ENCODE measurements around the gene RPS19BP1. TPM values are rescaled to one million over a fixed set of nuclear protein-coding genes. Genes with fewer than 3 reads are reported as not detected.
A peak's percentile ranks its signal among the peaks of the same experiment; 100 is the strongest.

The RPS19BP1 gene
- polyA plus RNA-seq, 2 of the 4 experiments (the other 2 are of a cell fraction), result 51.1 to 74.0 TPM

DNA sequence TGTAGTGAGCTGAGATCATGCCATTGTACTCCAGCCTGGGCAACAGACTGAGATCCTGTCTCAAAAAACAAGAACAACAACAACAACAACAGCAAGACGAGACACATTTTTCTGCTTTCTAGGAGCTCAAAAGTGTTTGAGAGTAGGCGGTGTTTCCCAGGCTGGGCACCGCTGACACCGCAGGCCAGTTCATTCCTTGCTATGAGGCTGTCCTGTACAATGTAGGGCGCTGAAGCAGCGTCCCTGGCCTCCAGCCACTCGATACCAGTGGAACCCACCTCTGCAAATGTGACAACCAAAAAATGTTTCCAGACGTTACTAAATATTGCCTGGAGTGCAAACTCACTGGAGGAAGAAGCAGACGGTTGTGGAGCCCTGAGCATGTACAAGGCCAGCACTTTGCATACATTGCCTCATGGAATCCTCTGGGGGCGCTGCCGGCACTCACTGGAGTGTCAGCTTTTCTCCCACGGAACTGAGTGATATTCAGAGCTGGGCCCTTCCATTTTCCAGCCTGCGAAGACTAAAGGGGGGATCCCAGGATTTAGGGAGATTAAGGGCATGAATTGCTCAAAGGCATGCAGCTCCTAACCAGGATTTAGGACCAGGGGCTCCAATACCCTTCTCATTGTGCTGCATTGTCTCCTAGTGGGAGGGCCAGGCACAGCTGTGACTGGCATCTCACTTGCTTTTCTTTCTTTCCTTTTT lies 36.3 kb downstream of the RPS19BP1 start:
- ATAC-seq, result peak; percentile 90 to 93
- Histone ChIP-seq H3K9me3 (no peaks in the 10 kb centered on the region), H3K27ac (no peak overlapping the region), H3K4me2 (no peak overlapping the region), H3K4me3 (no peak overlapping the region), H3K4me1 (peaks cover under 1% of the 10 kb centered on the region; the same call in 1 of the 3 replicates)
- ChIA-PET POLR2A (interaction anchor here (0.7 to 1.4 kb wide), 3 partner anchors 22 to 851 kb away, joined by 3 to 6 read pairs (median 3); partner anchors contain the start of gene ATF4), CTCF (interaction anchor here (0.6 to 4.4 kb wide), 18 partner anchors 9 to 544 kb away, joined by 3 to 35 read pairs (median 4); no protein-coding TSS in a partner anchor)
- FAIRE-seq, result no peak
- peak in 1 of 2 experiments; percentile 12; a peak in 1 of 5 replicates for TF ChIP-seq RAD21 (conservative IDR thresholded peaks at IDR 0.05 in 1 of 2, IDR thresholded peaks at IDR 0.05 in 1 of 2)
- no peak for TF ChIP-seq SREBF2 (IDR thresholded peaks at IDR 0.05)
- peak; percentile 53 for TF ChIP-seq CTCF (IDR thresholded peaks at IDR 0.05)
- peak; percentile 48 to 69 for DNase-seq (ENCODE audit: low read depth in 1 of 2, low spot score in 1 of 2)
- WGBS (ENCODE audit: missing lambda C conversion rate), result 54% methylated on average over 9 of the region's 13 CpGs

GRCh38 chr22:39494471-39495120 lies 38.0 kb downstream of the RPS19BP1 start:
- Histone ChIP-seq H3K9me3 (no peaks in the 10 kb centered on the region), H3K4me3 (no peak overlapping the region), H3K4me2 (no peak overlapping the region), H3K27ac (no peak overlapping the region), H3K4me1 (no peaks in the 10 kb centered on the region)
- FAIRE-seq (no peak), ATAC-seq (no peak), DNase-seq (ENCODE audit: low read depth in 1 of 2, low spot score in 1 of 2) (no peak)
- no peak for TF ChIP-seq POLR2AphosphoS2 (conservative IDR thresholded peaks at IDR 0.05; ENCODE audit: low read length)
- no peak for TF ChIP-seq HOXB5 (CRISPR knock-in tag; IDR thresholded peaks at IDR 0.05)
- TF ChIP-seq FOSB (CRISPR knock-in tag; IDR thresholded peaks at IDR 0.05), result no peak
- no peak for TF ChIP-seq ZFP36 (IDR thresholded peaks at IDR 0.05; ENCODE audit: borderline replicate concordance, partially characterized antibody)
- no peak for TF ChIP-seq RARB (CRISPR knock-in tag; IDR thresholded peaks at IDR 0.05)
- TF ChIP-seq MAZ (IDR thresholded peaks at IDR 0.05; ENCODE audit: borderline replicate concordance, low read depth, low read length), result no peak
- no peak for TF ChIP-seq SREBF2 (IDR thresholded peaks at IDR 0.05)
- TF ChIP-seq BCL3 (IDR thresholded peaks at IDR 0.05), result no peak
- no peak for TF ChIP-seq NR3C1 (IDR thresholded peaks at IDR 0.05)
- ChIA-PET CTCF (interaction anchor here (1.1 to 6.7 kb wide), 16 partner anchors 7 to 538 kb away, joined by 3 to 80 read pairs (median 7); partner anchors contain the start of genes ATF4, MIEF1 and RPS19BP1), POLR2A (interaction anchor here (1.4 kb wide), 1 partner anchor 25 kb away, joined by 7 read pairs; the partner anchor contains the start of gene ATF4)
- 68% methylated on average over 8 of the region's 10 CpGs for WGBS (ENCODE audit: missing lambda C conversion rate)

DNA sequence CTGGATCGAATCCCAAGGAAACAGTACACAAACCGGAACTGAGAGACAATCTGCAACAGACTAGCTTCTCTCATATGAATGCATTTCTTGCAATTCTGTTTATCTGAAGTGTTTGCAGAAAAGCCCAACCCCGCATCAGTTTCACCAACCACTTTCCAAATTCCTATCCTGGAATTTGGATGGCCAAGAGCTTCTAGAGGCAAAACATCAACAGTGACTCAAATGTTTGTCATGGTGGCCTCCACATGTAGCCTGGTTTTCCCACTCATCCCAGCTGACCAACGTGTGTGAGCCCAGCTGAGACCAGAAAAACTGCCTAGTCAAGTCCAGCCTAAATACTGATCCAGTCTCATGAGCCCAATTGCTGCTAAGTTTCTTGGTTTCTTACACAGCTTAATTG lies 38.8 kb downstream of the RPS19BP1 start:
- WGBS (ENCODE audit: missing lambda C conversion rate), result 41% methylated on average over 4 of the region's 4 CpGs
- Histone ChIP-seq H3K9me3 (no peaks in the 10 kb centered on the region), H3K4me3 (no peak overlapping the region), H3K4me1 (no peaks in the 10 kb centered on the region), H3K4me2 (no peak overlapping the region), H3K27ac (no peak overlapping the region)
- ChIA-PET CTCF (interaction anchor here (0.8 to 6.7 kb wide), 21 partner anchors 8 to 539 kb away, joined by 3 to 80 read pairs (median 6); partner anchors contain the start of genes ATF4, MIEF1 and RPS19BP1), POLR2A (interaction anchor here (1.4 kb wide), 1 partner anchor 26 kb away, joined by 7 read pairs; the partner anchor contains the start of gene ATF4)
- ATAC-seq (no peak), DNase-seq (ENCODE audit: low read depth in 1 of 2, low spot score in 1 of 2) (no peak), FAIRE-seq (no peak)
- TF ChIP-seq, protein P1, sequence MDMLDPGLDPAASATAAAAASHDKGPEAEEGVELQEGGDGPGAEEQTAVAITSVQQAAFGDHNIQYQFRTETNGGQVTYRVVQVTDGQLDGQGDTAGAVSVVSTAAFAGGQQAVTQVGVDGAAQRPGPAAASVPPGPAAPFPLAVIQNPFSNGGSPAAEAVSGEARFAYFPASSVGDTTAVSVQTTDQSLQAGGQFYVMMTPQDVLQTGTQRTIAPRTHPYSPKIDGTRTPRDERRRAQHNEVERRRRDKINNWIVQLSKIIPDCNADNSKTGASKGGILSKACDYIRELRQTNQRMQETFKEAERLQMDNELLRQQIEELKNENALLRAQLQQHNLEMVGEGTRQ (IDR thresholded peaks at IDR 0.05), result no peak
- TF ChIP-seq REST (IDR thresholded peaks at IDR 0.05) (no peak), ZC3H11A (IDR thresholded peaks at IDR 0.05) (no peak), MAZ (IDR thresholded peaks at IDR 0.05; ENCODE audit: borderline replicate concordance, low read depth, low read length) (no peak), CEBPB (IDR thresholded peaks at IDR 0.05) (no peak), CBX8 (IDR thresholded peaks at IDR 0.05) (no peak), HDAC2 (IDR thresholded peaks at IDR 0.05) (no peak), BHLHE40 (IDR thresholded peaks at IDR 0.05; ENCODE audit: low read depth, low read length) (no peak), RNF2 (IDR thresholded peaks at IDR 0.05; ENCODE audit: borderline replicate concordance, low read depth) (no peak), CBX2 (IDR thresholded peaks at IDR 0.05; ENCODE audit: borderline replicate concordance, low read depth) (no peak), ESRRA (IDR thresholded peaks at IDR 0.05; ENCODE audit: borderline replicate concordance, low read length) (no peak), TFCP2L1 (CRISPR knock-in tag; IDR thresholded peaks at IDR 0.05) (no peak)
- TF ChIP-seq, protein P2, sequence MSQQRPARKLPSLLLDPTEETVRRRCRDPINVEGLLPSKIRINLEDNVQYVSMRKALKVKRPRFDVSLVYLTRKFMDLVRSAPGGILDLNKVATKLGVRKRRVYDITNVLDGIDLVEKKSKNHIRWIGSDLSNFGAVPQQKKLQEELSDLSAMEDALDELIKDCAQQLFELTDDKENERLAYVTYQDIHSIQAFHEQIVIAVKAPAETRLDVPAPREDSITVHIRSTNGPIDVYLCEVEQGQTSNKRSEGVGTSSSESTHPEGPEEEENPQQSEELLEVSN (IDR thresholded peaks at IDR 0.05; ENCODE audit: borderline replicate concordance, low read depth), result no peak
